ENCODE results near the gene CSF1R. TPM values are rescaled to one million over a fixed set of nuclear protein-coding genes. Genes with fewer than 3 reads are reported as not detected.

CSF1R gene
- total RNA-seq, 2 experiments from 2014 or later, result 3.4 to 3.6 TPM

GRCh38 chr5:150116667-150117400 lies 30.5 kb upstream of the CSF1R start:
- H3K9me3 Mint-ChIP-seq, result no peaks in the 10 kb centered on the region
- H3K4me1 Mint-ChIP-seq, result peaks cover 2% of the 10 kb centered on the region
- no peak for ATAC-seq (ENCODE audit: low read depth)

GRCh38 chr5:150114773-150115408 lies 28.5 kb upstream of the CSF1R start:
- Mint-ChIP-seq H3K27ac (no peak overlapping the region), H3K4me1 (peaks cover 2% of the 10 kb centered on the region), H3K4me3 (no peak overlapping the region), H3K36me3 (peaks cover 3% of the 10 kb centered on the region), H3K9me3 (no peaks in the 10 kb centered on the region), H3K27me3 (peaks cover 11% of the 10 kb centered on the region)
- ATAC-seq (ENCODE audit: low read depth), result no peak
- POLR2A ChIA-PET, result no interaction called here
- DNase-seq, result peak; percentile 19

More at GRCh38 chr5:150116667-150117400, 30.5 kb upstream of the CSF1R start:
- H3K4me3 Mint-ChIP-seq, result no peak overlapping the region
- no peaks in the 10 kb centered on the region for H3K27me3 Mint-ChIP-seq
- H3K36me3 Mint-ChIP-seq, result peaks cover 4% of the 10 kb centered on the region
- POLR2A ChIA-PET, result no interaction called here
- DNase-seq, result peak; percentile 22
- H3K27ac Mint-ChIP-seq, result no peak overlapping the region

GRCh38 chr5:150114102-150114641 lies 27.8 kb upstream of the CSF1R start:
- H3K4me3 Mint-ChIP-seq, result no peak overlapping the region
- H3K4me1 Mint-ChIP-seq, result peaks cover 2% of the 10 kb centered on the region
- DNase-seq (no peak), ATAC-seq (ENCODE audit: low read depth) (no peak)
- no peak overlapping the region for H3K27ac Mint-ChIP-seq
- no peaks in the 10 kb centered on the region for H3K36me3 Mint-ChIP-seq
- peaks cover 11% of the 10 kb centered on the region for H3K27me3 Mint-ChIP-seq
- POLR2A ChIA-PET, result no interaction called here
- no peaks in the 10 kb centered on the region for H3K9me3 Mint-ChIP-seq

DNA sequence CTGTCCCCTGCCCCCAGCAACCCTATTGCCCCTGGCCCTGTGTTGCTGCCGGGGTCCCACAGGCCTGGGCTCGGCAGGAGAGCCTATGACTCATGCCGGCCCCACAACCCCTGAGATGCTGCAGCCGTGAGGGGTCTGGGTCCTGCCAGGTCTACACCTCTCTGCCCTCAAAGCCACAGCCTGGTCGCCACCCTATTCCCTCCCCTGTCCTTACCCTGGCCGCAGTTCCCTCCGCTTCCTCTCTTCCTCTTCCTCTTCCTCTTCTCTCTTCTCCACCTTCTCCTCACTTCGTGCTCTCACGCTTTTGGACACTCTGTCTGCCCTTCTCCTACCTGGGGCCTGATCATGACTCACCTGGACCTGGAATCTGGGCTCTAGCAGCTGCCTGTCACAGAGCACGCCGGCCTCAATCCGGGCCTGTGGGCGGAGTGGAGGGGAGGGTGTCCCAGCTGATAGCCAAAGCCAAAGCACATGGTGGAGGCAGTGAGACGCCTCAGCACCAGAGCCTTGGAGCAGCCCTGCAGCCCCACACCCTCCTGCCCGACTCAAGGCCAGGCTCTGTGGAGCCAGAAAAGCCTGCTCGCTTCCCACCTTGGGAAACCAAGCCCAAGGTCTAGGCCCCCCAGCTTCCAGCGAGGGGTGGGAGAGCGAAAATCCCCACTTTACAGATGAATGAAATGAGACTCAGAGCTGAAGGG lies 26.8 kb upstream of the CSF1R start:
- H3K4me3 Mint-ChIP-seq, result no peak overlapping the region
- POLR2A ChIA-PET, result no interaction called here
- ATAC-seq (ENCODE audit: low read depth) (no peak), DNase-seq (no peak)
- no peak overlapping the region for H3K27ac Mint-ChIP-seq
- peaks cover 2% of the 10 kb centered on the region for H3K4me1 Mint-ChIP-seq
- no peaks in the 10 kb centered on the region for H3K9me3 Mint-ChIP-seq
- peaks cover 13% of the 10 kb centered on the region for H3K27me3 Mint-ChIP-seq
- H3K36me3 Mint-ChIP-seq, result no peaks in the 10 kb centered on the region

DNA sequence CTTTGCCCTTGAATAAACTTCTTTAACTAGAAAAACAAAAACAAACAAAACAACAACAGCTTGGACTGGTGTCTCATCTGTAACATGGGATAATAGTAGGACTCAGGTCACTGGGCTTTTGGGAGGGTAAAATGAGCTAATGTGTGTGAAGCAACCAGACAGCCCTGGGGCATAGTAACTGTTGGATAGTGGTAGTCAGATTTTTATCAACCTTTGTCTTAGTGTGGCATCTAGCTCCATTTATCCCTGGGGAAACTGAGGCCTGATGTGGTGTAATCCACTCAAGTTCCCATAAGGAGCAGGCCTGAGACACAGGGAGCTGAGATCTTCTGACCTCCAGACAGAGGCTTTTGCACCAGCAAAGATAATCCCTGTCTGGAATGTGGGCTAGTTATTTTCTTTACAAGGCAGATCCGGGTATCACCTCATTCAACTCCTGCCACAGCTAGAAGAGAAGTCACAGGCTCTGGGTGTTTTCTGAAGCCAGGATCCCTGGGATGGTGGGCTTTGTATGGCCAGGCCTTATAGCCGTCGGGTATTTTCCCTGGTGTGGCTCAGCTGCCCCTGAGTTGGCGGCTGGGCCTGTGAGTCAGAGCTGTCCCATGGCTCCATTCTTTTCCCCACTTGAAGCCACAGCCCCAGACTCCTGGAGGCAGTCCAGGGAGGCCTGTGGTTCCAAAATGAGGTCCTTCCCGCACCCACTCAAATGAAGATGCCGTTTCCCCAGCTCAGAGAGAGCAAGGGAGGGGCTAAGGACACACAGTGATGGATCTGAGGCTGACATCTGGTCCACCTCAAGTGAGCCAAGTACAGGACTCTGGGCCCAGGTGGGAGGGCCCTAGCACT lies 26.1 kb upstream of the CSF1R start:
- POLR2A ChIA-PET, result interaction anchor here (1.0 kb wide), 1 partner anchor 300 kb away, joined by 3 read pairs; the partner anchor contains the start of gene CD74
- no peak for DNase-seq
- Mint-ChIP-seq H3K9me3 (no peaks in the 10 kb centered on the region), H3K4me3 (no peak overlapping the region), H3K4me1 (peaks cover 2% of the 10 kb centered on the region), H3K36me3 (no peaks in the 10 kb centered on the region), H3K27ac (no peak overlapping the region), H3K27me3 (peaks cover 13% of the 10 kb centered on the region)
- no peak for ATAC-seq (ENCODE audit: low read depth)

DNA sequence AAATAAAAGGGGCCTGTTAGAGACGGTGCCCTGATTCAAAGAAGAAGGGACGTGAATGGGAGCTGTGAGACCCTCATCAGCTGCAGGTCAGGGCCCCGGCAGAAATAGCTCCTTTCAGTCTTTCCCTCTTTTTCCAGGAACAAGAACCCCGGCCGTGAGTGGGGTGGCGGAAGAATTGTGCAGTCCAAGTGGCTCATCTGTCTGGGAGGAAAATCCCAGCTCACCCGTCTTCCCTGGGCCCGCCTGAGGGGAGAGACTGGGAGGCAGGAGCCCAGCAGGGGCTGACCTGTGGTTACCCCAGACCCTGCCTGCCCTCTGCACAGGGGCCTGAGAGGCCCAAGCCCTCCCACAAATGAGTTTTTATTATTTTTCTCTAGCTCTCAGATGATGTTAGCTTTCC lies 24.8 kb upstream of the CSF1R start:
- DNase-seq, result no peak
- H3K4me3 Mint-ChIP-seq, result no peak overlapping the region
- no peak for ATAC-seq (ENCODE audit: low read depth)
- H3K4me1 Mint-ChIP-seq, result peaks cover 6% of the 10 kb centered on the region
- peaks cover 13% of the 10 kb centered on the region for H3K27me3 Mint-ChIP-seq
- POLR2A ChIA-PET, result interaction anchor here (1.0 kb wide), 1 partner anchor 302 kb away, joined by 3 read pairs; the partner anchor contains the start of gene CD74
- H3K9me3 Mint-ChIP-seq, result no peaks in the 10 kb centered on the region
- no peaks in the 10 kb centered on the region for H3K36me3 Mint-ChIP-seq
- H3K27ac Mint-ChIP-seq, result no peak overlapping the region

DNA sequence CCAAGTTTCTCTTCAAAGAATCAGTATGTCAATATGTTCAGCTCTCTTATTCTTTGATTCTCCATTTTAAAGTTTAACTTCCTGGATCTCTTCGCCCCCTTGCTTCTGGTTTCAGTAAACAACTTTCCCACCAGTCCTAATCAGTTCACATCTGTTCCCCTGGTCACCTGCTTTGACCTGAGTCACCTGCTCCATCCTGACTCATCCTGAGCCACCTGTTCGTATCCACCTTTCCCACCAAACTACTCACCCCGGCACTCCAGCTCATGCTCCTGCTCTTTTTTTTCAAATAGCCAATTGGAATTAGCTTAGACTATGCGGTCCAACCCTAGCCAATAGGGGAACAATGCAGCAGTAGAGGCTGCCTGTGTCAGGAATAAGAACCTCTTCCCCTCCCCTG lies 23.6 kb upstream of the CSF1R start:
- Mint-ChIP-seq H3K9me3 (no peaks in the 10 kb centered on the region), H3K4me3 (no peak overlapping the region), H3K36me3 (no peaks in the 10 kb centered on the region), H3K27ac (no peak overlapping the region), H3K27me3 (peaks cover 13% of the 10 kb centered on the region), H3K4me1 (peaks cover 6% of the 10 kb centered on the region)
- no peak for ATAC-seq (ENCODE audit: low read depth)
- POLR2A ChIA-PET, result no interaction called here
- no peak for DNase-seq

- H3K9me3 Mint-ChIP-seq, result no peaks in the 10 kb centered on the region
- no peak for DNase-seq
- ATAC-seq (ENCODE audit: low read depth), result no peak
- POLR2A ChIA-PET, result no interaction called here
- H3K4me1 Mint-ChIP-seq, result peaks cover 6% of the 10 kb centered on the region
- no peaks in the 10 kb centered on the region for H3K36me3 Mint-ChIP-seq
- no peak overlapping the region for H3K4me3 Mint-ChIP-seq
- peaks cover 13% of the 10 kb centered on the region for H3K27me3 Mint-ChIP-seq
- H3K27ac Mint-ChIP-seq, result no peak overlapping the region
Measured at GRCh38 chr5:150108711-150109514, 22.6 kb upstream of the CSF1R start.

DNA sequence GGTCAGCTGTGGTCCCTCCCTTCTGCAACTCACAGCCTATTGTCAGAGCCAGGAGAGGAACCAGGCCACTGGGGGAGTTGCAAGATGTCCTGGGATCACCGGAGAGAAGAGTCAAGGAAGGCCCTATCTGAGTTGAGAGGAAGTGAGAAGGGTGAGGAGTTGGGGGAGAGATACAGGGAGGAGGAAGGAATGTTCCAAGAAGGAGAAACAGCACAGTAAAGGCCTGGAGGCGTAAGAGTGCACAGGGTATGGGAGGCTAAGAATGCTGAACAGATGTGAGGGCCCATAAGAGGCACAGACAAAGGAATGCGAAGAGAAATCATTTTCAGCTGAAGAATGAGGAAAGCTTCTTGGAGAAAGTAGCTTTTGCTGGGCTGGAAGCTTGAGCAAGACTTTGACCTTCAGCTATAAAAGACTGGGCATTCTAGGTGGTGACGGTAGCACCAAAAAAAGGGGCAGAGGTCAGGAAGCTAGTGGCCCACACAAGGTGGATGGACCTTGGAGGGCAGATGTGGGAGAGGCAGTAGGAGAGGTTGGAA lies 21.6 kb upstream of the CSF1R start:
- DNase-seq (no peak), ATAC-seq (ENCODE audit: low read depth) (no peak)
- no peak overlapping the region for H3K4me3 Mint-ChIP-seq
- H3K27me3 Mint-ChIP-seq, result peaks cover 13% of the 10 kb centered on the region
- no peaks in the 10 kb centered on the region for H3K36me3 Mint-ChIP-seq
- H3K27ac Mint-ChIP-seq, result peak overlapping the region; percentile 18
- H3K9me3 Mint-ChIP-seq, result no peaks in the 10 kb centered on the region
- H3K4me1 Mint-ChIP-seq, result peaks cover 6% of the 10 kb centered on the region
- POLR2A ChIA-PET, result no interaction called here

- ATAC-seq (ENCODE audit: low read depth) (peak; percentile 40), DNase-seq (no peak)
- peaks cover 4% of the 10 kb centered on the region for H3K4me1 Mint-ChIP-seq
- H3K36me3 Mint-ChIP-seq, result no peaks in the 10 kb centered on the region
- POLR2A ChIA-PET, result no interaction called here
- H3K4me3 Mint-ChIP-seq, result no peak overlapping the region
- no peak overlapping the region for H3K27ac Mint-ChIP-seq
- H3K27me3 Mint-ChIP-seq, result peaks cover 13% of the 10 kb centered on the region
- no peaks in the 10 kb centered on the region for H3K9me3 Mint-ChIP-seq
Measured at GRCh38 chr5:150106674-150107426, 20.5 kb upstream of the CSF1R start.

DNA sequence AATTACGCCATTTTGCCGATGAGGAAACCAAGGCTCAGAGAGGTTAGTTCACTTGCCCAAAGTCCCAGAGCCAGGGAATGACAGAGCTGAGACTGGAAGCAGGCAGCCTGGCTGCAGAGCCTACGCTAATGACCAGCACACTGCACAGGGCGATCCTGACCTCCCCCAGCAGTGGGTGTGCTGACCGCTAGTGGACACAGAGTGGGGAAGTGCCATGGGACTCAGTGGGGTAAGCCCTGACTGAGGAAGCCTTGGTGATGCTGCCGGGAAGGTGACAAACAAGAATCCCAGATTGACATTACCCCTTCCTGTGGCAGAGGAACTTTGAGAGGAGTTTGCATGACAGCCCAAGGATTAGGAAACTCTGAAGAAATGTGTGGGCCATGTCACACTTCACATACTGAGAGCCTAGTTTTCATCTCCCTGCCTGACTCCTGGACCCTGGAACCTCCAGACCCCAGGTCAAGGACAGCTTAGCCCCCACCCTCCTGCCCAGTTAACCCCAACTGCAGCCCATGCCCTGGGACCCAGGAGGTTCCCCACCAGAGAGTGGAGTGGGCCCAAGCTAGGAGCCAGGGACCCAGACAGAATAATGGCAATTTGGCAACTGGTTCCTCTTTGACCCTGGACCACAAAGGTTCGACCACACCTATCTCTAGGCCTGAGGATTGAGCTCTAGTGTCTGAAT lies 19.7 kb upstream of the CSF1R start:
- no peaks in the 10 kb centered on the region for H3K9me3 Mint-ChIP-seq
- peaks cover 4% of the 10 kb centered on the region for H3K4me1 Mint-ChIP-seq
- ATAC-seq (ENCODE audit: low read depth) (no peak), DNase-seq (no peak)
- H3K4me3 Mint-ChIP-seq, result no peak overlapping the region
- no peak overlapping the region for H3K27ac Mint-ChIP-seq
- peaks cover 11% of the 10 kb centered on the region for H3K27me3 Mint-ChIP-seq
- POLR2A ChIA-PET, result no interaction called here
- H3K36me3 Mint-ChIP-seq, result no peaks in the 10 kb centered on the region
